A673 (cell line): ENCODE results near the gene PRDM13. TPM values are rescaled to one million over a fixed set of nuclear protein-coding genes. Genes with fewer than 3 reads are reported as not detected.
A peak's percentile ranks its signal among the peaks of the same experiment; 100 is the strongest.

Experiments used
- BruUV-seq: library from RNA; stranded (reverse); fragments of 400-500 nt; replicated peaks from 2 replicates; lab custom pipeline; 2021; lab: Mats Ljungman, UMichigan
- CTCF ChIA-PET: fragments of 300-600 bp; sonication (Branson Sonifier 250); formaldehyde crosslinking; loops from one replicate; lab custom pipeline; 2022; ENCODE audit warnings: antibody characterized with exemption; lab: Charles Lee
- POLR2A ChIA-PET: fragments of 300-600 bp; sonication (Branson Sonifier 250); formaldehyde crosslinking; loops from one replicate; lab custom pipeline; 2022; ENCODE audit warnings: antibody characterized with exemption; ENCODE audit not compliant: low non-redundant PET; lab: Charles Lee
- DNase-seq: peaks from one replicate; pipeline ENCODE4 v3.0.0-alpha.2; 2015; ENCODE audit warnings: low spot score
- H3K27ac ChIP-seq: fragments of 200-600 bp; sonication (generic); 2 replicates; pipeline ENCODE4 v1.5.1; 2016; ENCODE audit warnings: mixed run types, low read depth, mild to moderate bottlenecking, mixed read lengths, antibody characterized with exemption, low read length; ENCODE audit not compliant: poor library complexity, severe bottlenecking
- H3K27me3 ChIP-seq: fragments of 200-600 bp; sonication (generic); replicated peaks from 2 replicates; pipeline ENCODE4 v1.6.1; 2017; ENCODE audit warnings: mixed run types, low read depth, mild to moderate bottlenecking, mixed read lengths, antibody characterized with exemption, low read length; ENCODE audit not compliant: insufficient read depth, poor library complexity
- H3K36me3 ChIP-seq: fragments of 200-600 bp; sonication (generic); 2 replicates; pipeline ENCODE4 v1.6.1; 2016; ENCODE audit warnings: mixed run types, mild to moderate bottlenecking, mixed read lengths, antibody characterized with exemption, low read length; ENCODE audit not compliant: insufficient read depth, poor library complexity, severe bottlenecking
- H3K4me1 ChIP-seq: fragments of 200-600 bp; sonication (generic); 2 replicates; pipeline ENCODE4 v1.6.1; 2017; ENCODE audit warnings: mixed run types, mild to moderate bottlenecking, mixed read lengths, antibody characterized with exemption, low read length; ENCODE audit not compliant: insufficient read depth, poor library complexity, severe bottlenecking
- H3K4me3 ChIP-seq: fragments of 200-600 bp; sonication (generic); 2 replicates; pipeline ENCODE4 v1.5.1; 2016; ENCODE audit warnings: low read depth, mixed run types, mild to moderate bottlenecking, mixed read lengths, low read length; ENCODE audit not compliant: poor library complexity, severe bottlenecking
- H3K9me3 ChIP-seq: fragments of 200-600 bp; sonication (generic); 2 replicates; pipeline ENCODE4 v1.6.1; 2016; ENCODE audit warnings: mixed run types, low read depth, mild to moderate bottlenecking, mixed read lengths, antibody characterized with exemption, low read length; ENCODE audit not compliant: poor library complexity, severe bottlenecking
- EZH2 ChIP-seq: fragments of 200-600 bp; sonication (generic); IDR thresholded peaks from 2 replicates; pipeline ENCODE4 v1.6.1; 2017; ENCODE audit warnings: borderline replicate concordance, low read depth, mild to moderate bottlenecking, mixed read lengths, antibody characterized with exemption, low read length; ENCODE audit not compliant: poor library complexity, severe bottlenecking
- intact Hi-C: fragments of 100-400 bp; cut with micrococcal nuclease; formaldehyde crosslinking; loops from one replicate; pipeline ENCODE4 v1.10.0; 2022; ENCODE audit not compliant: unreplicated experiment
- total RNA-seq: library from RNA; stranded (reverse); gene quantifications from 2 replicates; pipeline ENCODE4 v1.2.3, GENCODE V29; 2021
- TF ChIP-seq, protein P1 (sequence below): fragments of 300-800, 200-600 bp; sonication (generic); conservative IDR thresholded peaks from 2 replicates; pipeline ENCODE4 v1.5.1; 2017; ENCODE audit warnings: low read depth, mild to moderate bottlenecking, antibody characterized with exemption, low read length, moderate library complexity, mixed read lengths

PRDM13 gene
- total RNA-seq, 1 experiment from 2014 or later, result 0.58 TPM

DNA sequence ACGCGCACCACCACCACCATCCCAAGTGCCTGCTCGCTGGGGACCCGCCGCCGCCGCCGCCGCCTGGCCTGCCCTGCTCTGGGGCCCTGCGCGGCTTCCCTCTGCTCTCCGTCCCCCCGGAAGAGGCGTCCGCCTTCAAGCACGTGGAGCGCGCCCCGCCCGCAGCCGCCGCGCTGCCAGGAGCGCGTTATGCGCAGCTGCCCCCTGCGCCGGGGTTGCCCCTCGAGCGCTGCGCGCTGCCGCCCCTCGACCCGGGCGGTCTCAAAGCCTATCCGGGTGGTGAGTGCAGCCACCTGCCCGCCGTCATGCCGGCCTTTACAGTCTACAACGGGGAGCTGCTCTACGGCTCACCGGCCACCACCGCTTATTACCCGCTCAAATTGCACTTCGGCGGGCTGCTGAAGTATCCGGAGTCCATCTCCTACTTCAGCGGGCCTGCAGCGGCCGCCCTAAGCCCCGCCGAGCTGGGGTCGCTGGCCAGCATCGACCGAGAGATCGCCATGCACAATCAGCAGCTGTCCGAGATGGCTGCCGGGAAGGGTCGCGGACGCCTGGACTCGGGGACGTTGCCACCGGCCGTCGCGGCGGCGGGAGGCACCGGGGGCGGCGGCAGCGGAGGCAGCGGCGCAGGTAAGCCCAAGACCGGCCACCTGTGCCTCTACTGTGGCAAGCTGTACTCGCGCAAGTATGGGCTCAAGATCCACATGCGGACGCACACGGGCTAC lies 7.2 kb downstream of the PRDM13 start:
- Histone ChIP-seq H3K27ac (no peak overlapping the region), H3K9me3 (no peaks in the 10 kb centered on the region), H3K4me3 (peak overlapping the region; percentile 50), H3K4me1 (peaks cover 10% of the 10 kb centered on the region), H3K36me3 (no peaks in the 10 kb centered on the region), H3K27me3 (peaks cover 63% of the 10 kb centered on the region)
- no TSS peak for BruUV-seq
- ChIA-PET CTCF (interaction anchor here (0.8 kb wide), 1 partner anchor 1559 kb away, joined by 5 read pairs; no protein-coding TSS in a partner anchor), POLR2A (no interaction called here)
- DNase-seq, result peak; percentile 63
- TF ChIP-seq, protein P1, sequence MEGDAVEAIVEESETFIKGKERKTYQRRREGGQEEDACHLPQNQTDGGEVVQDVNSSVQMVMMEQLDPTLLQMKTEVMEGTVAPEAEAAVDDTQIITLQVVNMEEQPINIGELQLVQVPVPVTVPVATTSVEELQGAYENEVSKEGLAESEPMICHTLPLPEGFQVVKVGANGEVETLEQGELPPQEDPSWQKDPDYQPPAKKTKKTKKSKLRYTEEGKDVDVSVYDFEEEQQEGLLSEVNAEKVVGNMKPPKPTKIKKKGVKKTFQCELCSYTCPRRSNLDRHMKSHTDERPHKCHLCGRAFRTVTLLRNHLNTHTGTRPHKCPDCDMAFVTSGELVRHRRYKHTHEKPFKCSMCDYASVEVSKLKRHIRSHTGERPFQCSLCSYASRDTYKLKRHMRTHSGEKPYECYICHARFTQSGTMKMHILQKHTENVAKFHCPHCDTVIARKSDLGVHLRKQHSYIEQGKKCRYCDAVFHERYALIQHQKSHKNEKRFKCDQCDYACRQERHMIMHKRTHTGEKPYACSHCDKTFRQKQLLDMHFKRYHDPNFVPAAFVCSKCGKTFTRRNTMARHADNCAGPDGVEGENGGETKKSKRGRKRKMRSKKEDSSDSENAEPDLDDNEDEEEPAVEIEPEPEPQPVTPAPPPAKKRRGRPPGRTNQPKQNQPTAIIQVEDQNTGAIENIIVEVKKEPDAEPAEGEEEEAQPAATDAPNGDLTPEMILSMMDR, result no peak; the same call in 1 of the 2 replicates
- no peak for TF ChIP-seq EZH2
- intact Hi-C loops, result no loop called here

- peaks cover 63% of the 10 kb centered on the region for H3K27me3 ChIP-seq
- ChIA-PET CTCF (no interaction called here), POLR2A (no interaction called here)
- intact Hi-C loops, result no loop called here
- H3K36me3 ChIP-seq, result no peaks in the 10 kb centered on the region
- peak overlapping the region; percentile 50 for H3K4me3 ChIP-seq
- H3K4me1 ChIP-seq, result peaks cover 10% of the 10 kb centered on the region
- H3K27ac ChIP-seq, result no peak overlapping the region
- TF ChIP-seq, protein P1, result no peak
- peak; percentile 77 for TF ChIP-seq EZH2
- peak; percentile 68 for DNase-seq
- BruUV-seq, result no TSS peak
- H3K9me3 ChIP-seq, result no peaks in the 10 kb centered on the region
Measured at GRCh38 chr6:99614430-99615186, 8.0 kb downstream of the PRDM13 start.

- Histone ChIP-seq H3K27me3 (peaks cover 84% of the 10 kb centered on the region), H3K36me3 (no peaks in the 10 kb centered on the region), H3K4me3 (no peak overlapping the region), H3K4me1 (peaks cover 10% of the 10 kb centered on the region), H3K27ac (no peak overlapping the region), H3K9me3 (no peaks in the 10 kb centered on the region)
- CTCF ChIA-PET, result interaction anchor here (0.6 kb wide), 1 partner anchor 161 kb away, joined by 10 read pairs; no protein-coding TSS in a partner anchor
- DNase-seq, result no peak
- TF ChIP-seq, protein P1, result no peak
- no peak for TF ChIP-seq EZH2
- POLR2A ChIA-PET, result no interaction called here
- BruUV-seq, result no TSS peak
- intact Hi-C loops, result no loop called here
Measured at GRCh38 chr6:99617131-99617530, 10.5 kb downstream of the PRDM13 start.
